ENCODE results near the gene KCNK6. TPM values are rescaled to one million over a fixed set of nuclear protein-coding genes. Genes with fewer than 3 reads are reported as not detected.

The KCNK6 gene
- total RNA-seq, 1 donor from 2014 or later: 2.7 TPM

- no peak for TF ChIP-seq CTCF (IDR thresholded peaks at IDR 0.05; ENCODE audit: partially characterized antibody, unreplicated experiment)
- Mint-ChIP-seq H3K4me3 (ENCODE audit: unreplicated experiment) (peak overlapping the region; percentile 30), H3K27ac (ENCODE audit: unreplicated experiment) (no peak overlapping the region), H3K27me3 (ENCODE audit: unreplicated experiment) (peaks cover 6% of the 10 kb centered on the region), H3K4me1 (ENCODE audit: low read depth, unreplicated experiment) (peaks cover 12% of the 10 kb centered on the region), H3K9me3 (ENCODE audit: unreplicated experiment) (peaks cover 4% of the 10 kb centered on the region), H3K36me3 (ENCODE audit: unreplicated experiment) (no peaks in the 10 kb centered on the region)
- DNase-seq: no peak
Measured at GRCh38 chr19:38304352-38304865, 15.2 kb upstream of the KCNK6 start.

- H3K27me3 Mint-ChIP-seq (ENCODE audit: unreplicated experiment): peaks cover 6% of the 10 kb centered on the region
- H3K9me3 Mint-ChIP-seq (ENCODE audit: unreplicated experiment): peaks cover 4% of the 10 kb centered on the region
- H3K27ac Mint-ChIP-seq (ENCODE audit: unreplicated experiment): no peak overlapping the region
- no peaks in the 10 kb centered on the region for H3K36me3 Mint-ChIP-seq (ENCODE audit: unreplicated experiment)
- no peak for TF ChIP-seq CTCF (IDR thresholded peaks at IDR 0.05; ENCODE audit: partially characterized antibody, unreplicated experiment)
- H3K4me3 Mint-ChIP-seq (ENCODE audit: unreplicated experiment): peak overlapping the region; percentile 30
- DNase-seq: peak; percentile 69
- peaks cover 12% of the 10 kb centered on the region for H3K4me1 Mint-ChIP-seq (ENCODE audit: low read depth, unreplicated experiment)
Measured at GRCh38 chr19:38304866-38305429, 14.7 kb upstream of the KCNK6 start.

- TF ChIP-seq CTCF (IDR thresholded peaks at IDR 0.05; ENCODE audit: partially characterized antibody, unreplicated experiment): no peak
- H3K27ac Mint-ChIP-seq (ENCODE audit: unreplicated experiment): no peak overlapping the region
- peaks cover 4% of the 10 kb centered on the region for H3K9me3 Mint-ChIP-seq (ENCODE audit: unreplicated experiment)
- no peak overlapping the region for H3K4me3 Mint-ChIP-seq (ENCODE audit: unreplicated experiment)
- peaks cover 6% of the 10 kb centered on the region for H3K27me3 Mint-ChIP-seq (ENCODE audit: unreplicated experiment)
- H3K36me3 Mint-ChIP-seq (ENCODE audit: unreplicated experiment): no peaks in the 10 kb centered on the region
- peaks cover 4% of the 10 kb centered on the region for H3K4me1 Mint-ChIP-seq (ENCODE audit: low read depth, unreplicated experiment)
- DNase-seq: no peak
Measured at GRCh38 chr19:38306236-38306635, 13.4 kb upstream of the KCNK6 start.

GRCh38 chr19:38307076-38307475 lies 12.6 kb upstream of the KCNK6 start:
- no peak for DNase-seq
- no peak for TF ChIP-seq CTCF (IDR thresholded peaks at IDR 0.05; ENCODE audit: partially characterized antibody, unreplicated experiment)
- H3K4me1 Mint-ChIP-seq (ENCODE audit: low read depth, unreplicated experiment): peaks cover 4% of the 10 kb centered on the region
- H3K27me3 Mint-ChIP-seq (ENCODE audit: unreplicated experiment): peaks cover 6% of the 10 kb centered on the region
- H3K9me3 Mint-ChIP-seq (ENCODE audit: unreplicated experiment): peaks cover 4% of the 10 kb centered on the region
- H3K36me3 Mint-ChIP-seq (ENCODE audit: unreplicated experiment): no peaks in the 10 kb centered on the region
- no peak overlapping the region for H3K4me3 Mint-ChIP-seq (ENCODE audit: unreplicated experiment)
- no peak overlapping the region for H3K27ac Mint-ChIP-seq (ENCODE audit: unreplicated experiment)

- H3K9me3 Mint-ChIP-seq (ENCODE audit: unreplicated experiment): peaks cover 4% of the 10 kb centered on the region
- no peak for DNase-seq
- H3K27ac Mint-ChIP-seq (ENCODE audit: unreplicated experiment): no peak overlapping the region
- TF ChIP-seq CTCF (IDR thresholded peaks at IDR 0.05; ENCODE audit: partially characterized antibody, unreplicated experiment): no peak
- H3K4me1 Mint-ChIP-seq (ENCODE audit: low read depth, unreplicated experiment): peaks cover 4% of the 10 kb centered on the region
- no peaks in the 10 kb centered on the region for H3K36me3 Mint-ChIP-seq (ENCODE audit: unreplicated experiment)
- peaks cover 5% of the 10 kb centered on the region for H3K27me3 Mint-ChIP-seq (ENCODE audit: unreplicated experiment)
- H3K4me3 Mint-ChIP-seq (ENCODE audit: unreplicated experiment): no peak overlapping the region
Measured at GRCh38 chr19:38307597-38307996, 12.0 kb upstream of the KCNK6 start.
